ENCODE measurements around the gene UCP2.

UCP2 gene

GRCh38 chr11:74005721-74006517 lies 23.3 kb upstream of the UCP2 start:
- Mint-ChIP-seq H3K4me1 (ENCODE audit: low read depth in 2 of 2) (peaks cover 44 to 77% of the 10 kb centered on the region in 2 donors), H3K9me3 (no peaks in the 10 kb centered on the region), H3K36me3 (ENCODE audit: insufficient read depth) (peaks cover 4% of the 10 kb centered on the region), H3K27ac (peak overlapping the region; percentile 89 to 96), H3K4me3 (peak overlapping the region; percentile 72 to 76), H3K27me3 (no peaks in the 10 kb centered on the region)
- no peak for ATAC-seq (replicated peaks)
- DNase-seq, result no peak

- no peaks in the 10 kb centered on the region for H3K9me3 Mint-ChIP-seq
- H3K27ac Mint-ChIP-seq, result peak overlapping the region; percentile 89 to 92
- peak overlapping the region; percentile 72 to 76 for H3K4me3 Mint-ChIP-seq
- peaks cover 4% of the 10 kb centered on the region for H3K36me3 Mint-ChIP-seq (ENCODE audit: insufficient read depth)
- peak; percentile 78 to 82 (median 80) for DNase-seq
- peaks cover 36 to 67% of the 10 kb centered on the region in 2 donors for H3K4me1 Mint-ChIP-seq (ENCODE audit: low read depth in 2 of 2)
- H3K27me3 Mint-ChIP-seq, result no peaks in the 10 kb centered on the region
- ATAC-seq (replicated peaks), result peak; percentile 100
Observed at GRCh38 chr11:74004759-74005615, 22.3 kb upstream of the UCP2 start.

GRCh38 chr11:74004046-74004695 lies 21.5 kb upstream of the UCP2 start:
- H3K27me3 Mint-ChIP-seq, result no peaks in the 10 kb centered on the region
- peaks cover 37 to 65% of the 10 kb centered on the region in 2 donors for H3K4me1 Mint-ChIP-seq (ENCODE audit: low read depth in 2 of 2)
- DNase-seq (no peak), ATAC-seq (replicated peaks) (no peak)
- no peaks in the 10 kb centered on the region for H3K9me3 Mint-ChIP-seq
- H3K36me3 Mint-ChIP-seq (ENCODE audit: insufficient read depth), result peaks cover 4% of the 10 kb centered on the region
- peak overlapping the region in 1 of 2 donors; percentile 12 for H3K4me3 Mint-ChIP-seq
- H3K27ac Mint-ChIP-seq, result peak overlapping the region; percentile 89 to 92

GRCh38 chr11:74002832-74003231 lies 20.2 kb upstream of the UCP2 start:
- Mint-ChIP-seq H3K27ac (peak overlapping the region in 1 of 2 donors; percentile 92), H3K27me3 (no peaks in the 10 kb centered on the region), H3K9me3 (no peaks in the 10 kb centered on the region), H3K4me3 (no peak overlapping the region), H3K36me3 (ENCODE audit: insufficient read depth) (peaks cover 4% of the 10 kb centered on the region), H3K4me1 (ENCODE audit: low read depth in 2 of 2) (peaks cover 29 to 55% of the 10 kb centered on the region in 2 donors)
- DNase-seq (no peak), ATAC-seq (replicated peaks) (no peak)

GRCh38 chr11:74001822-74002286 lies 19.2 kb upstream of the UCP2 start:
- Mint-ChIP-seq H3K27me3 (no peaks in the 10 kb centered on the region), H3K36me3 (ENCODE audit: insufficient read depth) (peaks cover 4% of the 10 kb centered on the region), H3K9me3 (no peaks in the 10 kb centered on the region), H3K4me1 (ENCODE audit: low read depth in 2 of 2) (peaks cover 37 to 56% of the 10 kb centered on the region in 2 donors), H3K4me3 (peak overlapping the region; percentile 37 to 48), H3K27ac (peak overlapping the region; percentile 82 to 88)
- ATAC-seq (replicated peaks) (peak; percentile 11), DNase-seq (no peak)

GRCh38 chr11:74000307-74001133 lies 17.9 kb upstream of the UCP2 start:
- no peak overlapping the region for H3K4me3 Mint-ChIP-seq

GRCh38 chr11:73999581-74000306 lies 17.1 kb upstream of the UCP2 start:
- ATAC-seq (replicated peaks), result no peak
- Mint-ChIP-seq H3K27me3 (no peaks in the 10 kb centered on the region), H3K36me3 (ENCODE audit: insufficient read depth) (peaks cover 8% of the 10 kb centered on the region), H3K4me1 (ENCODE audit: low read depth in 2 of 2) (peaks cover 32 to 48% of the 10 kb centered on the region in 2 donors), H3K9me3 (no peaks in the 10 kb centered on the region), H3K27ac (peak overlapping the region in 1 of 2 donors; percentile 42), H3K4me3 (no peak overlapping the region)
- no peak for DNase-seq

More at GRCh38 chr11:74000307-74001133, 17.9 kb upstream of the UCP2 start:
- peak overlapping the region in 1 of 2 donors; percentile 82 for H3K27ac Mint-ChIP-seq
- H3K4me1 Mint-ChIP-seq (ENCODE audit: low read depth in 2 of 2), result peaks cover 31 to 50% of the 10 kb centered on the region in 2 donors
- H3K27me3 Mint-ChIP-seq, result no peaks in the 10 kb centered on the region
- DNase-seq, result no peak
- peaks cover 8% of the 10 kb centered on the region for H3K36me3 Mint-ChIP-seq (ENCODE audit: insufficient read depth)
- no peak for ATAC-seq (replicated peaks)
- H3K9me3 Mint-ChIP-seq, result no peaks in the 10 kb centered on the region

GRCh38 chr11:73998846-73999575 lies 16.4 kb upstream of the UCP2 start:
- Mint-ChIP-seq H3K27ac (peak overlapping the region in 1 of 2 donors; percentile 42), H3K4me1 (ENCODE audit: low read depth in 2 of 2) (peaks cover 34 to 42% of the 10 kb centered on the region in 2 donors), H3K27me3 (no peaks in the 10 kb centered on the region), H3K4me3 (no peak overlapping the region), H3K36me3 (ENCODE audit: insufficient read depth) (peaks cover 8% of the 10 kb centered on the region), H3K9me3 (no peaks in the 10 kb centered on the region)
- ATAC-seq (replicated peaks) (no peak), DNase-seq (no peak)

GRCh38 chr11:73997120-73997770 lies 14.6 kb upstream of the UCP2 start:
- Mint-ChIP-seq H3K27ac (peak overlapping the region; percentile 97 to 99), H3K9me3 (no peaks in the 10 kb centered on the region), H3K36me3 (ENCODE audit: insufficient read depth) (peaks cover 8% of the 10 kb centered on the region), H3K27me3 (no peaks in the 10 kb centered on the region), H3K4me1 (ENCODE audit: low read depth in 2 of 2) (peaks cover 33 to 37% of the 10 kb centered on the region in 2 donors), H3K4me3 (peak overlapping the region in 1 of 2 donors; percentile 50)
- ATAC-seq (replicated peaks) (no peak), DNase-seq (no peak)

- ATAC-seq (replicated peaks), result no peak
- no peak for DNase-seq
- no peaks in the 10 kb centered on the region for H3K27me3 Mint-ChIP-seq
- H3K9me3 Mint-ChIP-seq, result no peaks in the 10 kb centered on the region
- peaks cover 8% of the 10 kb centered on the region for H3K36me3 Mint-ChIP-seq (ENCODE audit: insufficient read depth)
- H3K4me1 Mint-ChIP-seq (ENCODE audit: low read depth in 2 of 2), result peaks cover 25 to 34% of the 10 kb centered on the region in 2 donors
- H3K27ac Mint-ChIP-seq, result peak overlapping the region; percentile 97 to 99
- peak overlapping the region; percentile 73 to 78 for H3K4me3 Mint-ChIP-seq
Observed at GRCh38 chr11:73996161-73996747, 13.6 kb upstream of the UCP2 start.

GRCh38 chr11:73995731-73996130 lies 13.1 kb upstream of the UCP2 start:
- H3K36me3 Mint-ChIP-seq (ENCODE audit: insufficient read depth), result peaks cover 8% of the 10 kb centered on the region
- ATAC-seq (replicated peaks) (peak; percentile 83), DNase-seq (peak in 1 of 3 experiments; percentile 59)
- peaks cover 23 to 34% of the 10 kb centered on the region in 2 donors for H3K4me1 Mint-ChIP-seq (ENCODE audit: low read depth in 2 of 2)
- peak overlapping the region; percentile 97 to 99 for H3K27ac Mint-ChIP-seq
- no peaks in the 10 kb centered on the region for H3K9me3 Mint-ChIP-seq
- no peaks in the 10 kb centered on the region for H3K27me3 Mint-ChIP-seq
- H3K4me3 Mint-ChIP-seq, result peak overlapping the region; percentile 73 to 78
